Measurements from ENCODE around the gene NUDT9.
"Not testable (repeated sequence)": the region's sequence is repeated elsewhere in the genome, so short reads cannot be mapped to it uniquely, and the experiment has no call there.

The NUDT9 gene, protein sequence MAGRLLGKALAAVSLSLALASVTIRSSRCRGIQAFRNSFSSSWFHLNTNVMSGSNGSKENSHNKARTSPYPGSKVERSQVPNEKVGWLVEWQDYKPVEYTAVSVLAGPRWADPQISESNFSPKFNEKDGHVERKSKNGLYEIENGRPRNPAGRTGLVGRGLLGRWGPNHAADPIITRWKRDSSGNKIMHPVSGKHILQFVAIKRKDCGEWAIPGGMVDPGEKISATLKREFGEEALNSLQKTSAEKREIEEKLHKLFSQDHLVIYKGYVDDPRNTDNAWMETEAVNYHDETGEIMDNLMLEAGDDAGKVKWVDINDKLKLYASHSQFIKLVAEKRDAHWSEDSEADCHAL

DNA sequence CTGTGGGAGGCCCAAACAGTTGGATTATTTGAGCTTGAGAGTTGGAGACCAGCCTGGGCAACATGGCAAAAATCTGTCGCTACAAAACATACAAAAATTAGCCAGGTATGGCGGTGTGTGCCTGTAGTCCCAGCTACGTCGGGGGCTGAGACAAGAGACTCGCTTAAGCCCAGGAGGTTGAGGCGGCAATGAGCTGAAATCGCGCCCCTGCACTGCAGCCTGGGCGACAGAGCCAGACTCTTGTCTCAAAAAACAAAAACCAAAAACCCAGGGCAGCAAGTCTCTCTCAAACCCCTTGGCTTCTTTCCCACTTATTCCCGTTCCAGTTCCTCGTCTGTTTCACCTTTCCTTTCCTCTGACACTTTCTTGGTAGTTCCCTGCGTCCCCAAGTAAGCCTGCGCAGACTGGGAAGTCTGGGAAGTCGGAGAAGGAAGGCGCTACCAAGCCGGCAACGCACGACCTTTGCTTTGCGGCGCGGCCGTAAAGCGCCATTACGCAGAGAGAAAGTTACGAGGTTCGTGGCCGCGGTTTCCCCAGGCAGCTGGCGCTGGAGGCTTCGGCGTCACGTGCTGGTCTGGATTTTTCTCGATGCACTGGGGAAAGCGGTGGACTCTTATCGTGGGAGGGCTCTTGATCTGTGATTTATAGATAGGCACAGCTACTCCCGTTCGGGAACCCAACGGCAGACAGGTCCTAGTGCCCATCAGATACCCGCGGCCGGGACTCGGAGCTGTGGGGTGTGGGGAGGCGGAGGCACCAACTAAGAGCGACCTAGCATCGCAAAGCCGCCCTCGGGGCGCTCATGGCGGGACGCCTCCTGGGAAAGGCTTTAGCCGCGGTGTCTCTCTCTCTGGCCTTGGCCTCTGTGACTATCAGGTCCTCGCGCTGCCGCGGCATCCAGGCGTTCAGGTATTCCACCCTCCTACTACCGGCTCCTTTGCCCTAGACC, at the start of gene NUDT9:
TSS of gene NUDT9 (plus strand) at position 470 of the 949 bp plus-strand sequence. CDS start at position 803, 333 bp downstream.
- DNase-seq, result peak; percentile 92

DNA sequence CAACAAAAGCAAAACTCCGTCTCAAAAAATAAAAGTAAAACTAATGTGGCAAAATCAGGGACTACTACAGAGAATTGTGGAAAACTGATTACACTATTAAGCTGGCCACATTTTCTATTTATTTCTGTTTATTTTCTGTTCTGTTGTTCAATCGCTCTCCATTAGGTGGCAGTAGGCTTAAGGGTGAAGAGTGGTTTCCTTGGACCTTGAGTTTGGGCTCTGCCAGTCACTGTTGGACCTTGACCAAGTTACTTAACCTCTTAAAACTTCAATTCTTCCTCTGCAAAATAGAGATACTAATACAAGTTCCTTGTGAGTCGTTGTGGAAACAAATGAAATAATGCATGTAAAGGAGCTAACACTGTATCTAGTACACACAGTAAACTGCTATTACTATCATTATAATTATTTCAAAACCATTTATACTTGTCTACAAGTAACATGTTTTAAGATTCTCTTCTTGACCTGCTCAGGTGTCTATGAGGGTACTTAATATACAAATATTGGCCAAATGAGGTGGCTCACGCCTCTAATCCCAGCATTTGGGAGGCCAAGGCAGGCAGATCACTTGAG, 46.6 kb upstream of the NUDT9 start:
- DNase-seq, result no peak

DNA sequence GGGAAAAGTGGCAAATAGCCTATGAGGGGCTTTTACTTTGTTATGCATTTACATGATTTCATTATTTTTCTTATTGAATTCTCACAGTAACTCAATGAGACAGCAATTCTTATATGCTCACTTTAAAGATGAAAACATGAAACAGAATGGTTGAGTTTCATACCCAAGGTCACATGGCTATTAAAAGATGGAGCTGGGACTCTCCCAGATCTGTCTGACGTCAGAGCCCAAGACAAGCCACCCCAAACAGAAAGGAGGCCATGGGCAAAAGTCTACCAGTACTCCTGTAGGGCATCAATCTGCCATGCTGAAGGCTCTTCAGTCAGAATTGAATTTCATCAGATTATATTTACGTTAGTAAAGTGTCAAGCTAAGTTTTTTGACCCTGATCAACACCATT, 44.6 kb upstream of the NUDT9 start:
- no peak for DNase-seq

DNA sequence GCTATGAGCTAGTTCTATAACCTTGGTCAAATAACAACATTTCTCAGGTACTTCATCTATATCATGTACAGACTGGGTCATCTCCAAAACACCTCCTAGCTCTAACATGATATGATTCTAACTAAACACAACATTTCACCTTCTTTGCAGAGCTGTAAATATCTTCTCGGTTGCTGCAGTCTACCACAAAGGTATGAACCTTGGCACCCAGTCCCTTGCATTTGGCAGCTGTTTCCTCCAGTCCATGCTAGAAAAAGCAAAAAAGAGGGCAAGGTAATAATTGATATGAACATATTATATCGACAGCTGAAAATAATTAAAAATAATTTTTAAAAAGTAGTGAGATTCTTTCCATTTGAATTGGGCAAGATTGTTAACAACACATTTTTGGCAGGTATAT, 40.3 kb upstream of the NUDT9 start:
- DNase-seq, result no peak

DNA sequence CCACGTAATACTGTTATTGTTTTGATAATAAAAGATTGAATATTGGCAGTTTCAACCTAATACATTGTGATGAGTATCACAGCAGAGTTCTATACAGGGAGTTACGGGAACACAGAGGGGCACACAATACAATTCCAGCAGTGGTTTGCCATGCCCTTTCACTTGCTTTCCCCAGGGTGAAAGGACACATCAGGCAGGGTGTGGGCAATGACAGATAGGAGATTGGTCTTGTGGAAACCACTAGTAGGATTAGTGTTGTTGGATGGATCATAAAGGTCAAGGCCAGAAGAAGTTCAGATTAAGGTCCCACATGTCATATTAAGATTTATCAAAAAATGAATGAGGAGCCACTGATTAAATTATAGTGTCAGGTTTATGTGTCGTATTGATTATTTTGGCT, 39.4 kb upstream of the NUDT9 start:
- DNase-seq, result no peak

DNA sequence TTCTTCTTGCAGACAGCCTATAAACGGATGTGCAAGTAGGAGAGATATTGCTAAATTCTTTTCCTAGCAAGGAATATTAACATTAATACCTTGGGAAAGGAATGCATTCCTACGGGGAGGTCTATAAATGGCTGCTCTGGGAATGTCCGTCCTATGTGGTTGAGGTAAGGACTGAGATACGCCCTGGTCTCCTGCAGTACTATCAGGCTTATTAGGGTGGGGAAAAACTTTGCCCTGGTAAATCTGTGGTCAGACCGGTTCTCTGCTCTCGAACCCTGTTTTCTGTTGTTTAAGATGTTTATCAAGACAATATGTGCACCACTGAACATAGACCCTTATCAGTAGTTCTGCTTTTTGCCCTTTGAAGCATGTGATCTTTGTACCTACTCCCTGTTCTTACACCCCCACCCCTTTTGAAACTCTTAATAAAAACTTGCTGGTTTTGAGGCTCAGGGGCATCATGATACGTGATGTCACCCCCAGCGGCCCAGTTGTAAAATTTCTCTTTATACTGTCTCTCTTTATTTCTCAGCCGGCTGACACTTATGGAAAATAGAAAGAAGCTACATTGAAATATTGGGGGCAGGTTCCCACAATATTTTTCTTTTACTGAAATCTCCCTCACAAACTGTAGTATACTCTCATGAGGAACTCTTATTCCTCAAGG, 37.8 kb upstream of the NUDT9 start:
- not testable (repeated sequence) for DNase-seq

DNA sequence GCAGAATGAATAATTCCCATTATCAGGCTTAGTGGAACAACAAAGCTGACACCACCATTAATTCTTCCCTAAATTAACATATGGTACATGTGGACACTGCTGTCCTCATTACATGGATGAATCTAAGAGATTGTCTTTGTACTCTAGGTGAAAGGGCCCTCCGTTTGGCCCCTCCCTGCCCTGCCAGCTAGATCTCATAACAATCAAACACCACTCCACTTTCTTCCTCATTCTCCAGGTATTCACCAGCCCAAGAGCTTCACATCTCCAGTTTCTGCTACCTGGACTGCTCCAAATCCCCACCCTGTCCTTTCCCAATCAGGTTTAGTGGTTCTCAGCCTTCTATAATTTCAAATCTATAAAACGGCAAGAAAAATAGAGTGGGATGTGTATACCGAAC, 35.1 kb upstream of the NUDT9 start:
- no peak for DNase-seq

DNA sequence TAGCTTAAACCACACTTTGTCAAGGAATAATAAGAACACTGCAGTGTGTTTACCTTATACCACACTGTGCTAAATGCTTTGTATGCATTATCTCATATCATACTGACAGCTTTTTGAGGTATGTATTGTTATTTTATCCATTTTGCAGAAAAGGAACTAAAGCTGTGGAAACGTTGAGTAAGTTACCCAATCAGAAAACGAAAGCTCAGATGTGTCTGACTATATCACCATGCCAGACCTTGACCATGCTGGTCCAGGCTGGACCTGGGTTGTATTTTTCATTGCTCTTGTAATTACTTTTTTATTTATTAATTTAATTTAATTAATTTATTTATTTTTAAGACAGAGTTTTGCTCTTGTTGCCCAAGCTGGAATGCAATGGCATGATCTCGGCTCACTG, 33.5 kb upstream of the NUDT9 start:
- no peak for DNase-seq

DNA sequence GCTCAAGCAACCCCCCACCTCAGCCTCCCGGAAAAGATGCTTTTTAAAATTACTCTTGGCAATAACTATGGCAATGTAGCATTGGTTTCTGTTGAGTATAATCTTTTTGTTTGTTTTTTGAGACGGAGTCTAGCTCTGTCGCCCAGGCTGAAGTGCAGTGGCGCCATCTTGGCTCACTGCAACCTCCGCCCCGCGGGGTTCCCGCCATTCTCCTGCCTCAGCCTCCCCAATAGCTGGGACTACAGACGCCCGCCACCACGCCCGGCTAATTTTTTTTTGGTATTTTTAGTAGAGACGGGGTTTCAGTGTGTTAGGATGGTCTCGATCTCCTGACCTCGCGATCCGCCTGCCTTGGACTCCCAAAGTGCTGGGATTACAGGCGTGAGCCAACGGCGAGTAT, 32.3 kb upstream of the NUDT9 start:
- DNase-seq, result not testable (repeated sequence)

DNA sequence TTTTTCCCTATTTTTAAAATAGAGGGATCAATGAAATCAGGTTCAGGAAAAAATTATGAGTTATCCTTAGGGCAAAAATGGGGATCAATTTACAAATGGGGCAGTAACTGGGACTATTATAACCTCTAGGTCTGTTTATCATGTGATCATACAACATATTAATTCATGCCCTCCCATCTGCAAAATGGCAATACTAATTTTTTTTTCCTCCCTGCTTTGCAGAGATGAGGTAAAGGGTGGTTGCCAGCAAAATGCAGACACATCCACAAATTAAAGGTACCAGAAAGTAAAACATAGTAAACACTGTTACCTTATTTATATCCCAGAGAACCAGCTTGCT, 31.9 kb upstream of the NUDT9 start:
- DNase-seq, result peak; percentile 48

DNA sequence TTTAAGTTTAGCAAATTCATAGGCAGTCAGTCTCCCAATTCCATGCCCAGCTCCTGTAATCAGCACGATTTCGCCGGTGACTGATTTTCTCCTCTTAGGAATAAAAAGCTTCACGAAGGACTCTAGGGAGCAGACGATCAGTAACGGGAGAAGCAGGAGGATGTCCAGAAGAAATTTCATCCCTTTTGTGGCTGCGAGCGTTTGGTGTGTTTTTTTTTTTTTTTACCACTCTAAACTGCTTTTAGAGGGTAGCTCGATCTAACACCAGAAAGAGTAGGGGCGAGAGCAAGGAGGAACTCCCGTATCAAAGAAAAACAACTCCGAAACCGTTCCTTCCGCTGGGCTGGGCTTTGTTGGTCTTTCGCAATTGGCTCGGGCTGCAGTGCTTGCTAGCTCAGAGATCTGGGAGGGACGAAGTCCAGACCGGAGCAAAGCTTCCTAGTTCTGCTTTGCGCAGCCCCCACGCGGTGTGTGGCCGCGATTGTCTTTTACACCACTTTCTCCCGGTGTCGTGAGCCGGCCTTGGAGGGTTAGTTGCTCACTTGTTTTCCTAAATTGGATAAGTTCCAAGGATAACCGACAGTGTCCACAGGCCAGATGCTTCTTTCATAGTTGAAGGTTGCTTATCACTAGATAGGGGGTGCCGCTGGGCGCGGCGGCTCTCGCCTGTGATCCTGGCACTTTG, 31.3 kb upstream of the NUDT9 start, which contains the start of gene HSD17B11:
TSS of gene HSD17B11 (minus strand) at position 298 of the 685 bp plus-strand sequence. CDS start at position 180, 118 bp downstream.
- peak; percentile 84 for DNase-seq

DNA sequence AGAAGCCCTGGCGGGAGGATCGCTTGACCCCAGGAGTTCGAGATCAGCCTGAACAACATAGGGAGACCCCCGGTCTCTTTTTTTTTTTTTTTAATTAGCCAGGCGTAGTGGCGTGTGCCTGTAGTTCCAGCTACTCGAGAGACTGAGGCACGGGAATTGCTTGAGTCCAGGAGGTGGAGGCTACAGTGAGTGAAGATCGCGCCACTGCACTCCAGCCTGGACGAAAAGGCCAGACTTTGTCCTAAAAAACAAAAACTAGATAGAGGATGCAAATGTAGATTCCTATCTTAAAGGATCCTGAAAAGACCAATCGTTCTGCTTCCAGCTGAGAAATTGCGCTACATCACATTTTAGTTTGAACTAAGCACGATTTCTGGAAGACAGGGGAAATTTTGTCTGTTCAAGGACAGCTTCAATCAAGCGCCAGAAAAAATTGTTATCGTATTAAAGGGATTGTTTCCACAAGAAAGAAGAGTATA, 30.8 kb upstream of the NUDT9 start:
- no peak for DNase-seq

DNA sequence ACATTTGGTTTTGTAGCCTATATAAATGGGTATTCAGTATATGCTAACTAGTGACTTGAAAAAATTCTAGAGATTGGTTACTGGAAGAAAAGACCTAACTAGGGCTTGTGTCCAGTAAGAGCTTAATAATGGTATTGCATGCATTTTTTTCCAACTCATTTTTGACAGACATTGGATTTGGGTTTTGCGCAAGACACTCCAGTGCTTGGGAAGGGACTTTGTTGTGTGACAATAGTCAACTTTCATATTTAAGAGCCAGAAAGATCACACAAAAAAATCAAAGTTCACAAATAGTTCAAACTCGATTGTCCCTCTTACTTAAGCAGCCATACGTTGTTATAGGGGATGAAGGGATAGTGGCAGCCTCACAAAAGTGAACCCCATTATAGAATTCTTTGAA, 30.2 kb upstream of the NUDT9 start:
- DNase-seq, result no peak

DNA sequence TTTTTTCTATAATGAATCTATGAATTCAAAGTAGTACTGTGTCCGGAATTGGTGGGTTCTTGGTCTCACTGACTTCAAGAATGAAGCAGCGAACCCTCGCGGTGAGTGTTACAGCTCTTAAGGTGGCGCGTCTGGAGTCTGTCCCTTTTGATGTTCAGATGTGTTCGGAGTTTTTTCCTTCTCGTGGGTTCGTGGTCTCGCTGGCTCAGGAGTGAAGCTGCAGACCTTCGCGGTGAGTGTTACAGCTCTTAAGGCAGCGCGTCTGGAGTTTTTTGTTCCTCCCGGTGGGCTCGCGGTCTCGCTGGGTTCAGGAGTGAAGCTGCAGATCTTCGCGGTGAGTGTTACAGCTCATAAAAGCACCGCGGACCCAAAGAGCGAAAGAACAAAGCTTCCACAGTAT, 27.3 kb upstream of the NUDT9 start:
- DNase-seq, result not testable (repeated sequence)

DNA sequence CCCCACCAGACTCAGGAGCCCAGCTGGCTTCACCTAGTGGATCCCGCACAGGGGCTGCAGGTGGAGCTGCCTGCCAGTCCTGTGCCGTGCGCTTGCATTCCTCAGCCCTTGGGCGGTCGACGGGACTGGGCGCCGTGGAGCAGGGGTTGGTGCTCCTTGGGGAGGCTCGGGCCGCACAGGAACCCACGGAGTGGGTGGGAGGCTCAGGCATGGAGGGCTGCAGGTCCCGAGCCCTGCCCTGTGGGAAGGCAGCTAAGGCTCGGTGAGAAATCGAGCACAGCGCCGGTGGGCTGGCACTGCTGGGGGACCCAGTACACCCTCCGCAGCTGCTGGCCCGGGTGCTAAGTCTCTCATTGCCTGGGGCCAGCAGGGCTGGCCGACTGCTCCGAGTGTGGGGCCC, 26.5 kb upstream of the NUDT9 start:
- DNase-seq, result not testable (repeated sequence)

DNA sequence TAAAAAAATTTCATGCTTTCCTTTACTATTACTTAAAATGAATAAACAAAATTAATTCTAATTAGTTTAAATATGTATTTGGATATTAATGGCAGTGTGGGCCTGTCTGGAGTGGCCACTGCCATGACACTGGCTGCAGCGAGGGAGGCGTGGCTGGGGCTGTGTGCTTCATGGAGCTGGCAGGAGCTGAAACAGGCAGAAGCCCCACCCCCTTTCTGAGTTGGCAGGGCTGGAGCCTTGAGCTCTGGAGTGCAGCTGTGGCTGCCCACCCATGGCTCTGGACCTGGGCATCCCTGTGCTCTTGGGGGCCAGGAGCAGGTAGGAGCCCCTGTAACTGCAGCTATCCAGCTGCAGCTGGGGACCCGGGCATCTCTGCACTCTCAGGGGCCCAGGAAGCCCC, 23.2 kb upstream of the NUDT9 start:
- no peak for DNase-seq

DNA sequence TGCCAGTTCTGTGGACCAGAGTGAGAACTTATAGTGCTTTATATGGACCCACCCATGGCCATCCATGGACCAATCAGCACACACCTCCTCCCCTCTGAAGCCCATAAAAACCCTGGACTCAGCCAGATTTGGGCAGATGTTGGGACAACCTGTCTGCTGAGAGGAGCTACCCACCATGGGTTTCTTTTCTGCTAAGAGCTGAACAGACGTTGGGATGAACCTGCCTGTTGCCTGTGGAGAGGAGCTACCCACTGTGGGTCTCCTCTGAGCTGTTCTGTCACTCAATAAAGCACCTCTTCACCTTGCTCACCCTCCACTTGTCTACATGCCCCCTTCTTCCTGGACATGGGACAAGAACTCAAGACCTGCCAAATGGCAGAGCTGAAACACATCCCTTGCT, 22.4 kb upstream of the NUDT9 start:
- DNase-seq, result no peak

DNA sequence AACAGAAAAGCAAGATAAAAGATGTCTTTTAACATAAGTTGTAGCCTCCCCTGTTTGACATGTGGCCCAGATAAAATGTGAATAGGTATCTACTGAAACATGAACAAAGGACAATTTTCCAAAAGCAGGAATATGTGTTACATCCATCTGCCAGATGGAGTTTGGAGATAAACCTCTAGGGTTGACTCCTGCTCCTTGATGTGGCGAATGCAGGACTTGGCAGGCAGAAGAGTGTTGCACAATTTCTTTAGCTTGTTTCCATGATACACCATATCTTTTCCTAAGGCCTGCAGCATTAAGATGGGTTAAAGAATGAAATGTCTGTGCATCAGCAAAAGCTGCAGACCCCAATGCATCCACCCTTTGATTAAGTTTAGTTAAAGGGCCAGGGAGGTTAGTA, 18.6 kb upstream of the NUDT9 start:
- not testable (repeated sequence) for DNase-seq

DNA sequence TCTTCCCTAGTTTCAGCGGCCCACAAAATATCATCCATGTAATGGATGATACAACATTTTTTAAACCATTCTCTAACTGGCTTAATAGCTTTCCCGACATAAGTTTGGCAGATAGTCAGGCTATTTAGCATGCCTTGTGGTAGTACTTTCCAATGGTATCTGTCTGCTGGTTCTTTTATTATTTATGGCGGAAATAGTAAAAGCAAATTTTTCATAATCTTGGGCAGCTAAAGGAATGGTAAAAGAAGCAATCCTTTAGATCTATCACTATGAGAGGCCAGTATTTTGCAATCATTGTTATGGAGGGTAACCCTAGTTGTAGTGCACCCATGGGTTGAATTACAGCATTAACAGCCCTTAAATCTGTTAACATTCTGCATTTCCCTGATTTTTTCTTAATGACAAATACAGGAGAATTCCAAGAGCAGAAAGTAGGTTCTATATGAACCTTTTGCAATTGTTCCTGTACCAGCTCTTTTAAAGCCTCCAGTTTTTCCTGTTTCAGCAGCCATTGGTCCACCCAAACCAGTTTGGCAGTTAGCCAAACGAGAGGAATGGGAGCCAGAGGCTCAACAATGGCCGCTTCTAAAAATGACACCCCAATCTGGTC, 17.1 kb upstream of the NUDT9 start:
- no peak for DNase-seq

DNA sequence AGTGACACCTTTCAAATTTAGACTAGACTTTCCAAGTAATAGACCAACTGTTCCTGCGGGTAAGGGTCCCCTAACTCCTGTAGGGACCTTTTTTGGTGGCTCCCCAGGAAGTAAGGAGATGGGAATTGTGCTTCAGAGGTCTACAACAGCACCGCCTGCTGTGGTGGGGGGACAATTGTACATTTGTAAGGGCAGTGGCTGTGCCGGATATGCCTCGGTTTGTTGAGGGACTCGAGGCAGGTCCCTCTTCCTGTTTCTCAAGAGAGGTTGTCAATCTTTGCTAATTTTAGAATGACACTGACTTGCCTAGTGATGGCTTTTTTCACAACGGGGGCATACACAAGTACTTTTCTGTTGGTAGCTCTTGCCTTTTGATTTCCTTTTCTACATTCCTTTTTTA, 15.9 kb upstream of the NUDT9 start:
- DNase-seq, result no peak

DNA sequence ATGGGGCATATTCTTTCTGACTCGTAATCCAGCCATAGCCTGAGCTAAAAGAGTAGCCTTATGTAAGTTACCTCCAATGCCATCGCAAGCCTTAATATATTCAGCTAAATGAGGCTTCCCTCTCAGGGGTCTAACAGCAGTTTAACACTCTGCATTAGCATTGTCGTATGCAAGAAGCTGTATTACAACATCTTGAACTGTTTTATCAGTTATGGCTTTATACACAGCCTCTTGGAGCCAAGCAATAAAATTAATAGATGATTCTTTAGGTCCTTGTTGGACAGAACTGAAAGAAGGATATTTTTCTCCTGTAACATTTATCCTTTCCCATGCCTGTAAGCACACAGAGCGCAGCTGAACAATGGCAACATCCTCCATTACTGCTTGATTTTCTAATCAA, 15.5 kb upstream of the NUDT9 start:
- DNase-seq, result not testable (repeated sequence)

DNA sequence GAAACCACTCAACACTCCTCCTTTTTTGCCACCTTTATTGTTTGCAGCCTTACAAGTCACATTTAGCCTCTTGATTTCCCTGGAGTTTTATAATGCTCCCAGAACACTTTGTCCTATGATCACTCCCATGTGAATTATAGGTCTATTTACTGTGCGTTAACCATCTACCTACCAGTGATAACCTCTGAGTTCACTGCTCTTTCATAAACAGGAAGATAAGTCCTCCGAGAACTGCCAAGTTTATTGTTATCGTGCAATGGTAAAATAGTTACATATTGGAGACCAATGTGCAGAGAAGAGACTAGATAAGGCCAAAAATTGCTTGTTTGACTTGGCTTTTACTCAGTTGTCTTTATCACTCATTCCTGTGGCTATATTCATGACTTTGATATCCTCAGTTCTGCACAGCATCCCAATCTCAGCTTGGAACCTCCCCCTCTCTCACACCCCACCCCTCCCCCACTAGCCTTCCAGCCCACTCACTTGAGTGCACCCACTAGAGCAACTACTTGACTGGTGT, 12.9 kb upstream of the NUDT9 start:
- DNase-seq, result no peak

Data from NCI-H2171 treated with DMSO at 0.1 percent for 48 hours (cell line).